Measurements from ENCODE around the gene GFI1B.

DNA sequence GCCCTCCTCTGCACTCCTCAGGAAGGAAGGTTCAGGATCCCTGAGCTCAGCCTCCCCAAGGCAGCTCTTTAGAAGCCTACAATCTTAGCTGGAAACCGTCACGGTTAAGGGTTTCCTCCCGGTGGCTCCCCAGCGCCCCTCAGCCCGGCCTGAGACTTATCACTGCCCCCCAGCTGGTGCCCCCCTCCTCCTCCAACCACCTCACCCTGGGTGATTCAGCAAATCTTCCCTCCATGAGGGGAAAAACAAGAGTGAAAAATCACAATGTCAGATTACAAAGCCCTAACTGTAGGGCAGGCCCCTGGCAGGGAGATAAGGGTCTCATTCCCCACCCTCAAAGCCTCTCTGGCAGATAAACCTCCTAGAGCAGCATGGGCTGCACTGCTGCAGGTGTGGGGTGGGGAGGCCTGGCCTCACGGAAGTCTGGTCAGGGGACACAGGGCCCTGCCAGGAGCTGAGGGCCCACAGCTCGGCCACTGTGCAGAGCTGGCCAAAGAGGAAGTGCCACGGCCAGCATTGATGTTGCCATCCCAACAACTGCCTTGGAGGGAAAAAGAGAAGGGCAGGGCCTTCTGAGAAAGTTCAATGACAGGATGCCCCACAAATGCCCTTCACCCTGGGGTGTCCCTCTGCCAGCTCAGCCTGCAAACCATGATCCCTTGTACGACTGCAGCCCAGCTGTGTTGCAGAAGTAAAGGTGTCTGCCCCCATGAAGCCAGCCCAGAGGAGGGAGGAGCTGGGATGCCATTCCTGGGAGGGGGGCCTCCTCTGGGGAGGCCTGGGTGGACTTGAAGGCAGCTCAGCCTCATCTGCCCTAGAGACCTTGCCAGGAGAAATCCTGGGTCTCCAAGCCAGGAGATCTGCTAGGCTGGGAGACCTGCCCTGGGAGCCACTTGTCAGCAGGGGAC, 25.9 kb downstream of the GFI1B start:
- no peak for TF ChIP-seq CTCF (conservative IDR thresholded peaks at IDR 0.05; ENCODE audit: low read depth, low read length)
- TF ChIP-seq EZH2 (IDR thresholded peaks at IDR 0.05; ENCODE audit: borderline replicate concordance, low read depth, low read length, poor library complexity, severe bottlenecking), result no peak

All from A673 (cell line).